GM18907 (cell line): ENCODE data around the gene TAF5L.
"Not testable (repeated sequence)": the region's sequence is repeated elsewhere in the genome, so short reads cannot be mapped to it uniquely, and the experiment has no call there.

Source experiments
- ATAC-seq: cut with Tn5 transposase; IDR thresholded peaks from one replicate; pipeline ENCODE4 v1.9.1; 2021; ENCODE audit warnings: mild to moderate bottlenecking, moderate library complexity; ENCODE audit not compliant: unreplicated experiment

Gene TAF5L

DNA sequence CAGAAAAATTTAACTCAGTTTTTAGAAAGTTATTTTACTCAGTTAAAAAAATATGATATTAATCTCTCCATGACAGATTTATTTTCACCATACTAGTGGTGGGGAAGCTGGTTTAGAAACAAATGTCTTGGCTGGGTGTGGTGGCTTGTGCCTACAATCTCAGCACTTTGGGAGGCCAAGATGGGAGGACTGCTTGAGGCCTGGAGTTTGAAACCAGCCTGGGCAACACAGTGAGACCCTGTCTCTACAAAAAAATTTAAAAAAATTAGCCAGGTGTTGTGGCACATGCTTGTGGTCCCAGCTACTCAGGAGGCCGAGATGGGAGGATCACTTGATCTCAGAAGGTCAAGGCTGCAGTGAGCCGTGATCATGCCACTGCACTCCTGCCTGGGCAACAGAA, 17.3 kb downstream of the TAF5L start:
- ATAC-seq = no peak

DNA sequence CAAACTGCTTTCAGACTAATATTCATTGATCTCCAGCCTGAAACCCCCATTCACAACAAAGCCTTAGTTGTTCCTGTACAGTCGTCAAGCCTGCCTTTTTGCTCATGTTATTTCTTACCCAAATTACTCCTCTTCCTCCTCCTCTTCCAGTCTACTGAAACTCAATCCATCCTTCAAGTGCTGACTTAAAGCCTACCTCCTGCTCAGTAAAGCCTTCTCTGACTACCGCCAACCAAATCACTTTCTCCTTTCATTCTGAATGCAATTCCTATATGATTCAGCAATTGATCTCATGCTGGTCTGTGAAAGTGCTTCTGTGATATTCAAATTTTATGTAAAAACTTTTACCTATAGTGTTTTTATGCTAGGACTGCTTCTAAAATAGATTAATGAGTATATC, 18.6 kb downstream of the TAF5L start:
- no peak for ATAC-seq

DNA sequence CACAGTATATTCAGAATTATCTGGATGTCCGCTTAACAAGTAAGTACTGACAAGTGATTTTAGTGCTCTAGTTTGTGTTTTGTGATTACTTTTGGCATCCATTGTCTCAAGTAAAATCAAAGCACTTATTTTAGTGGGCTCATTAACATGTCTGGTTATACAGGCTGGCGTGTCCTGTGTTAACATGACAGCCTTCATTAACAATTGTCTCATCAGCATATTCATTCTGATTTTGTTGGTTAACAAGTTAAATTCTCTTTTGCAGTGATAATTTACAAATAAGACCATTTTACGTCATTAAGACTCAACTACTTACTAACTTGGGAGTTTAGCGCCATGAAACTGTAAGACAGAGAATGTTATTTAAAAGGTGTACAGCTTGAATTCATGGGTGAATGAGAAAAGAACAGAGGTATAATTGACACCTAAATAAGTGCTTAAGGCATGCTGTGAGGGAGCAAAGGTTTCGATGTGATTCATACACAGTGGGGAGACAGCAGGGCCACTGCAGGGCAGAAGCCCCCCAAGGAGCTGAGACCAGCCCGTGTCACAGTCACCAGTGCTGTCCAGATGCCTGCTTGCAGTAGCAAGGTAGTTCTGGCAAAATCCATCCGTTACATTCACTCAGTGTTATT, 22.4 kb downstream of the TAF5L start:
- no peak for ATAC-seq

DNA sequence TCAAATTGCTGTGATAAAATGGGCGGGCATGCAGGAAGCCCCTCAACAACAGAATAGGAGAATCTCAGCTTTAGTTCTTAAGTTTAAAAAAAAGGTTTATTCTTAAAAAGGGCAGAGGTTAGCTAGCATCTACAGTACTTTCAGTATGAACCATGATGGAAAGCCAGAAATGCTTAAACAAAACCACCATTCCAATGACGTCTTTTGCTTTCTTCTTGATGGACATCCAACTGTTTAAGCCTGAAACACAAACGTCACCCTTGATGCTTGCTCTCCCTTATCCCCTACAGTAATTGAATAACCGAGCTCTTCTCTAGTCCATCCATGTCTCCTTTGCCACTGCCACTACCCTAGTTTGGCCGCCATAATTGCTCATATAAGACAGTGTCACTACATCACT, 25.7 kb downstream of the TAF5L start:
- ATAC-seq = no peak

DNA sequence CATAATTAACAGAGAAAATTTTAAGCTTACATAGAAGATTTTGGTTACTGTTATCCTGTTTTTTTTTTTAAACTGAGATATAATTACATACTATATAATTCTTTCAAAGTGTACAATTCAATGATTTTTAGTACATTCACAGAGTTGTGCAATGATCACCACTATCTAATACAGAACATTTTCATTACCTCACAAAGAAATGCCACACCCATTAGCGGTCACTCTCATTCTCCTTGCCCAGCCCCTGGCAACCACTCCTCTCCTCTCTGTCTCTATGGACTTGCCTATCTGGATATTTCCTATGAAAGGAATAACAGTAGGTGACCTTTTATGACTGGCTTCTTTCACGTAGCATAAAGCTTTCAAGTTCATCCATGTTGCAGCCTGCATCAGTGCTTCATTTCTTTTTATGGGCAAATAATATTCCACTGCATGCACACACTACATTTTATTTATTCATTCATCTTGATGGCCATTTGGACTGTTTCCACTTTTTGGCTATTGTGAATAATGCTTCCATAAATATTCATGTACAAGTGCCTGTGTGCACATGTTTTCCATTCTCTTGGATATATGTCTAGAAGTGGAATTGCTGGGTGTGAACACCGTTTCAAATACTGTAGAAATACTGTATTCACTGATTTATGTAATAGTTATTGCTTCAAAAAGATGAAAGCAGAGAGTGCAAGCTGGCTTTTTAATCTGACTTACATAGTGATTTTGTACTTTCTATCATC, 26.5 kb downstream of the TAF5L start:
- ATAC-seq = no peak

DNA sequence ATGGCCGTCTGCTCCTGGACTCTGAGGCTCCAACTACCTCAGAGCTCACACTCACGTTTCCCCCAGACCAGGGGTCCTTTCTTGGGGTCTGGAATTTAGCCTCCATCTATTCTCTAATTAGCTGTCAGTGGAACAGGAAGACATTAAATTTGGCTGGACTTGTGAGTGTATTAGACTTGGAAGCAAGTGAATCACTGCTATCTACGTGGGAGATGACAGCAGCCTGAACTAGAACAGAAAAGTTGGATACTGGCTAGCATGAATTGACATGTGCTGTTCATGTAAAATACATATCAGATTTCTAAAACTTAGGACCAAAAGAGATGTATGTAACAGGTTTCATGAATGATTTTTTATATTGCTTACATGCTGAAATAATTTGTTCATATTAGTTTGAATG, 28.0 kb downstream of the TAF5L start:
- no peak for ATAC-seq

DNA sequence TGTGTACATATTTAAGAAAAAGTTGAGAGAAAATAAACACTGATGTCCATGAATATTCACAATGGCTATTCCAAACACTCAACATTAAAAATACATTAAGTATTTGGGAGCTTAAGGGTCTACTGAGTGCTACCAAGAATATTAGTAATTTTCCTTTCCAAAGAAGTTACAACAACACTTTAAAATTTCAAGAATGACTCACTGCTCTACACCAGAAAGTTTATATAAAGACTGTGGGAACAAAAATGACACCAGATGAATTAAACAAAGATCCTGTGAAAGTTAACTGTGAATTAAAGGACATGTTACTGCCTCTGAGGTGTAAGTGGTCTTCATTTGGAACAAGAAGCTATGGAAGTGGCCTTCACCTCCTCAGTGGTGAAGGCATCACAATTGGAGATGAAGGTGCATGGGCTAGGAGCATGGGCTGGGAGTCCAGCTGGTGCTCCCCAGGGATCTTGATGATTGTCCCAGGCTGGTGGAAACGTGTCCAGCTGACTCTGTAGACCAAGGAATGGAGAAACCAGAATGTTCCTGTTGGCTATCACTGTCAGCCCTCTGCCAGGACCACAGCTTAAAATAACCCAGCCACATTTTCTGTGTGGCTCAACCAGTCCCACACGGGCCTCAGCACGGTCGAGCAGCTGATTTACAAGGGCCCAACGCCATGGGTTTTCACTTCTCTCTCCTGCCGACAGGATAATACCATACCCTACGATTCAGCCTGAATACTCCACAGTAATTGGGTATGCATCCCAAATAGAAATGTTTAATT, 28.8 kb downstream of the TAF5L start:
- ATAC-seq = no peak

DNA sequence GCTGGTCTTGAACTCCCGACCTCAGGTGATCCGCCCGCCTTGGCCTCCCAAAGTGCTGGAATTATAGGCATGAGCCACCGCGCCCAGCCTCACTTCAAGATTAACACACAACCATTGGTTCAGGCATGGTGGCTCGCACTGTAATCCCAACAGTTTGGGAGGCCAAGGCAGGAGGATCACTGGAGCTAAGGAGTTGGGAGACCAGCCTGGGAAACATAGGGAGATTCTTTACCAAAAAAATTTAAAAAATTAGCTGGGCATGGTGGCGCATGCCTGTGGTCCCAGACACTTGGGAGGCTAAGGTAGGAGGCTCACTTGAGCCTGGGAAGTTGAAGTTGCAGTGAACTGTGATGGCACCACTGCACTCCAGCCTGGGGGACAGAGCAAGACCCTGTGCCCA, 30.0 kb downstream of the TAF5L start:
- ATAC-seq = not testable (repeated sequence)

DNA sequence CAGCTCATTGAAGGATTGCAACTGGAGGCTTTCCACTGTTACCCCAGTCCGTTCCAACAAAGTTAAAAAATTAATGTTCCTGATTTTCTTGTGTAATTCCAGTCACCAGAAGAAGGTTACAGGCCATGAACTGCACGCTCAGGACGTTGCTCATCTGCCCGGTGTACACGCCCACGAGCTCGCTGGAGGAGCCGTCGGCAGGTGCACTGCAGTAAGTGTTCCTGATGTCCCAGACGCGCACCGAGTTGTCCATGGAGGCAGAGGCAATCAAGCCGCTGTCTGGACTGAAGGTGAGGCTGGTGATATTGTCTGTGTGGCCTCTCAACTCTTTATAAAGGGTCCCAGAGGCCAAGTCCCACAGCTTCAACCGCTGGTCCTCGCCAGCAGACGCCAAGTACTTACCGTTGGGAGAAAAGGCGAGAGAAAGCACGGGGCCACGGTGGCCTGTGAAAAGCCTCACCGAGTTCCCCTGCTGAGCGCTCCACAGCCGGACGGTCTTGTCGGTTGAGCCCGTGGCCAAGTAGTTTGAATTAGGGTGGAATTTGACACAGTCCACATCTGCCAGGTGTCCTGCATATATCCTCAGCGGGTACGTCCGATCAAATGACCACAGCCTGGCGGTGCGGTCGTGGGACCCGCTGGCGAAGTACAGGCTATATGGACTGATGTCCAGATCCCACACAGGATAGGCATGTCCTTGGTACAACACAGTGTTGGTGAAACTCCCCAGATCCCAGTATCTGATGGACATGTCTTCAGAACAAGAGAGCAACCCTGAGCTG, 31.5 kb downstream of the TAF5L start:
- no peak for ATAC-seq

DNA sequence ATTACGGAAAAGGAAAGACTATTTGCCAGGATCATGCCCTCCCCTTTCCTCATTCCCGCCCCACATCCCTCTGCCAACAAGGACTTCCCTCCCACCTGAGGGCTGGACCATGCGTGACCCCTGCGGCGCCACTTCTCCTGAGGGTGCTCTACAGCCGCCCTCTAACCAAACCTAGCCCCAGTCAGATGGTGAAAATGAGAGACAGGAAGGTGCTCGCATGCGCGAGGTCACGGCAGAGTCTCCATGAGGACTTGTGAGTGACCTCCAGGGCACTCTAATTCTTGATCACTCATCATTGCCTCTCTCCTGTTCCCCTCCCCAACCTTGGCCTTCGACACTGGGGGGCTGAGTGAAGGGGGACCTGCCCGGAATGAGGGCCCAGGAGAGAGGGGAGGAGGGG, 32.1 kb downstream of the TAF5L start:
- no peak for ATAC-seq

DNA sequence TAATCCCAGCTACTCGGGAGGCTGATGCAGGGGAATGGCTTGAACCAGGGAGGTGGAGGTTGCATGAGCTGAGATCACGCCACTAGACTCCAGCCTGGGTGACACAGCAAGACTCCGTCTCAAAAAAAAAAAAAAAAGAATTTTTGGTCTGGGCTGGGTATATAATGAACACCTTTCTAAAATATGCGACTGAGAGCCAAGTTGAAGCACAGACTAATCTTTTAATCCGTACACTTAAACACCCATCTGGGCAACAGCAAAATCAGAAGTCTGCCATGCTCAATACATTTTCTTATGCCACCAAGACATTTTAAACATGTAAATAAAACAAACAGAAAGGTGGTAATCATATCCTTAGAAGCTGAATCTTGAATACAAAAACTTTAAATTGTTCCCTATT, 35.8 kb downstream of the TAF5L start:
- no peak for ATAC-seq

DNA sequence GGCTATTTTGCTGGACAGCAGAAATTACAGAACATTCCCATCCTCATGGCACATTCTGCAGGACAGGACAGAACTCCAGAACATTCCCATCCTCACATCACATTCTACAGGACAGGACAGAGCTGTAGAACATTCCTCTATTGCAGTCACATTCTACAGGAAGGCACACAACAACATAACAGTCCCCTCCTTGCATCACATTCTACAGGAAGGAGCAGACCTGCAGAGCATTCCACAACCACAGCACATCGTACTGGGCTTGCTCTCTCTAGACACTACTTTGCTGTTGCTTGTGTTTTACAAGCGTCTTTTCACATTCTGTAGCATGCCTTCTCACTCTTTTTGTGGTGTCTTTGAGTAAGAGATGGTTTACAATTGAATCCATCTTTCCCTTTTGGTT, 40.6 kb downstream of the TAF5L start:
- no peak for ATAC-seq

DNA sequence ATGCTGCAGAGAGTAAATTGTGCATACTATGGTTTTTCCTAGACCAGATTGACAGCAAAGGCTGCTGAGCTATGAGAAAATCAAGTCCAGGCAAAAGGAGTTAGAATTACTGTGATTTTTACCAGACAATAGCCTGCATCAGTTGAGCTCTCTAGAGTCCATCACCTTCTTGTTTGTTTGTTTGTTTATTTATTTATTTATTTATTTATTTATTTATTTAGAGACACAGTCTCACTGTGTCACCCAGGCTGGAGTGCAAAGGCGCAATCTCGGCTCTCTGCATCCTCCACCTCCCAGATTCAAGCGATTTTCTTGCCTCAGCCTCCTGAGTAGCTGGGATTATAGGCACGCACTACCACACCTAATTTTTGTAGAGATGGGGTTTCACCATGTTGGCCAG, 43.2 kb downstream of the TAF5L start:
- no peak for ATAC-seq

DNA sequence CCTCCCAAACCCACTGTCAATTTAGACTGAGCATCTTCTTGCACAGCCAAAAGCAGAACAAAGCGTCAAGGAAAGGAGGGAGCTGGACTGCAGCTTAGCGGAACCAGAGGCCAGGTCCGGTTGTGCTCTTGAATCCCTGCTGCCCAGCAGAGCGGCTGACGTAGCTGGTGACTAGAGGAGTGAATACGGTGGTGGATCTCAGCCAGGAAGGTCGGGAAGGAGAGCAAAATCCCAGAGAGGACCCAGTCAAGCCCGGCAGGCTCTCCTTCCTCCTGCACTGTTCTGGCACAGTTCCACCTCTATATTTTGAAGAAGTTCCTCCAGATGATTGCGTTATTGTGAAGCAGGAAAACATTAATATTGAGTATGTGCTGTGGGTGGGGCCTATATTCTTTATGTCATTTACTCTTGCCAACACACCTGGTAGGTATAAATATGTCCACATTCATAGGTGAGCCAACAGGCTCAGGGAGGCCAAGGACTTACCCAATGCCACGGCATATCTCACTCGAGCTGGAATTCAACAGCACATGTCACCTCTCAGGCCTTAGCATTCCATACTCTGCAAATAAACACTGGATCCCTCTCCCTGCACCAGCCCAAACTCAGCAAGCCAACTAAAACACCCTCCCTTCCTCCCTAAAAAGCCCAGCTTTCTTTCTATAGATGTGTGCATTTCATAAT, 43.8 kb downstream of the TAF5L start:
- no peak for ATAC-seq

DNA sequence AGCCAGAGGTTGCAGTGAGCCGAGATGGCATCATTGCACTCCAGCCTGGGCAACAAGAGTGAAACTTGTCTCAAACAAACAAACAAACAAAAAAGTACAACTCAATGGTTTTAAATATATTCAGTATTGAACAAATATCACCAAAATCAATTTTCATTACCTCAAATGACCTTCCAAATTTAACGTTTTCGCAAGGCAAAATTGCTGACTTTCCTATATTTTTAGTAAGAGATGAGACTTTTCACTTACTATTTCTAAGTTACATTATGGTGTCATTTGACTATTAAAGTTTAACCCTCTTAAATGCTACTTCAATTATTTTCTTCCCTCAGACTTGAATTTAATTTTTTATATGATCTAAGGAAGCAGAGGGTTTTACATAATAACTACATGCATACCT, 44.4 kb downstream of the TAF5L start:
- no peak for ATAC-seq

DNA sequence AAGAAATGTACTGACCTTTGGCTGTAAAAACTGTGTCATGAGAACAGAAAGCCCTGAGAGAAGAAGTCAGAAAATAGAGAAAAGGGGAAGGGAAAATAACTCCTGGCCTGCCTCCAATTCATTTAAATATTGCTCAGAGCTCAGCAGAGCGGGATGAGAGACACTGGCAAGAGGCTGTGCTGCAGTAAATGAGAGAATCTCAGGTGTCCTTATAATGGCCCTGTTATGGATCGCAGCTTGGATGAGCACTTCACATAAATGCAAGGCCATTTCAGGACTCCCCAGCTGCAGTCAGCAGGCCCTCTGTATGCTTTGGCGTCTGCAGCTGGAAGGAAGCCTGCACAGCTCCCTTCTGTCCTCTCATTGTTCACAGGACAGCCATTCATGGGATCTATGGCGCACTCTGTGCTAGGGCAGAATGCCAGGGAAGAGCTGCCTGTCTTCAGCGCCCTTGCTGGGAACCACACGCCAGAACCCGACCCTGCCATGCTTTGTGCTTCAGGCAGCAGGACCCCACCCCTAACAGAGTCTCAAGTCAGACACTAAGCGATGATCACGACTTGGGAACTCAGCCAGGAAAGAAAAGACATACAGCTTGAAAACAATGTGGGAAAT, 46.8 kb downstream of the TAF5L start:
- peak; percentile 73 for ATAC-seq

DNA sequence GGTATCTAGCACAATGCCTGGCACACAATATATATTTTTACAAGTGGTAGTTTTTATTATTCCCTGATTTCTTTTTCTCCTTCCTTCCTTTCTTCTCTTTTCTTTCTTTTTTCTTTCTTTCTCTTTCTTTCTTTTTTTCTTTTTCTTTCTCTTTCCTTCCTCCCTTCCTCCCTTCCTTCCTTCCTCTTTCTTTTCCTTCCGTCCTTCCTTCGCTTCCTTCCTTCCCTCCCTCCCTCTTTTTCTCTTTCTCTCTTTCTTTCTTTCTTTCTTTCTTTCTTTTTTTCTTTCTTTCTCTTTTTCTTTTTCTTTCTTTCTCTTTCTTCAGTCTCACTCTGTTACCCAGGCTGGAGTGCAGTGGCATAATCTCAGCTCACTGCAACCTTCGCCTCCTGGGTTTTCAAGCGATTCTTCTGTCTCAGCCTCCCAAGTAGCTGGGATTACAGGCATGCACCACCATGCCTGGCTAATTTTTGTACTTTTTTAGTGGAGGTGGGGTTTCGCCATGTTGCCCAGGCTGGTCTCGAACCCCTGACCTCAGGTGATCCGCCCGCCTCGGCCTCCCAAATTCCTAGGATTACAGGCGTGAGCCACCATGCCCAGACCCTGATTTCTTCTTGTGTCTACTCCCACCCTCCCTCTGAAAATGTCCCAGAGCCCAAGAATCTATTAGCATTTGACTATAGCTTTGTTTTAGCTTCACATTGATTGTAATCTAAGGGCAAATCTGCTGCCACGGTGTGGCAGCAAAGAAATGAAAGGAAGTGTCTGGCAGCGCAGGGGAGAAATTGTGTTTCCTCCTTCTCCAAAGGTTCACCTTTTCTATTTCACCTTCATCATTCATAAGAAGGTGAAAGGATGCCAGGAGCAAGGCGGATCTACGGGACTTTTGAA, 47.5 kb downstream of the TAF5L start:
- ATAC-seq = peak; percentile 17

DNA sequence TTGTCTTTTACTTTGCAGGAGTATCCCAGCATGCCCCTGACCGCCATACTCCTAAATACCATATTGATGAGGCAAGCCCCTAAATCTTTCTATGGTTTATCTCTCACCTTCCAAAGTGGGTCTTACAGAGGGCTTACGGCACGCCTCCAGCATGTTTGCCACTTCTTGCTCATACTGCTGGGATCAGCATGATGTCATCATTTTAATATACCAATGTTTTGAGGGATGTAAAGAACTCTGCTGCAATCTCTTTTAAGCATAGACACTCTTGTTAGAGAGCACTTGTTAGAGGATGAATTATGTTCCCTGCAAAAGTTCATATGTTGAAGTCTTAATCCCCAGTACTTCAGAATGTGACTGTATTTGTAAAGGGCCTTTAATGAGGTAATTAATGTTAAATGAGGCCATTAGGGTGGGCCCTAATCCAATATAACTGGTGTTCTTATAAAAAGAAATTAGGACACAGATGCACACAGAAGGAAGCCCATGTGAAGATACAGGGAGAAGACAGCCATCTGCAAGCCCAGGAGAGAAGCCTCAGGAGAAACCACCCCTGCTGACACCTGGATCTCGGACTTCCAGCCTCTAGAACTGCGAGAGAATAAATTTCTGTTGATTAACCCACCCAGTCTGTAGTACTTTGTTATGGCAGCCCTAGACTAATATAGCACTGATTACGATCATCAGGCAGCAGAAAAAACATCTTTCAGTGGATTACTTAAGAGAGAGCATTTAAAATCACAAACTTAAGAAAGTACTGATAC, 51.1 kb downstream of the TAF5L start:
- no peak for ATAC-seq

DNA sequence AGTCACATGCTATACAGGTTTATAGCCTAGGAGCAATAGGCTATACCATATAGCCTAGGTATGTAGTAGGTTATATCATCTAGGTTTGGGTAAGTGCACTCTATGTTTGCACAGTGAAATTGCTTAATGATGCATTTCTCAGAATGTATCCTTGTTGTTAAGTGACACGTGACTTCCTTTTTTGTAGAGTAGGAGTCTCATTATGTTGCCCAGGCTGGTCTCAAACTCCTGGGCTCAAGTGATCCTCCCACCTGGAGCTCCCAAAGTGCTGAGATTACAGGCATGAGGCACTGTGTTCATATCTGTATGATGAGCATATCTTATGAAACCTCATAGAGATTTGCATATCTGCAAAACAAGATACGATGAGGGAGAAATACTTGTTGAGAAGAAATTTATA, 53.6 kb downstream of the TAF5L start:
- ATAC-seq = no peak
